PC-3 (cell line): ENCODE data around the gene NRN1. TPM values are rescaled to one million over a fixed set of nuclear protein-coding genes. Genes with fewer than 3 reads are reported as not detected.

Experiments used
- ATAC-seq: fragments of 200-7000 bp; cut with Tn5 transposase; 2 replicates; pipeline ENCODE4 v1.9.1; 2020; ENCODE audit warnings: mild to moderate bottlenecking, moderate library complexity
- BruUV-seq: library from RNA; stranded (reverse); fragments of 400-500 nt; replicated peaks from 2 replicates; lab custom pipeline; 2021; lab: Mats Ljungman, UMichigan
- CTCF ChIA-PET: fragments of 300-600 bp; sonication (Branson Sonifier 250); formaldehyde crosslinking; loops from one replicate; lab custom pipeline; 2022; ENCODE audit warnings: antibody characterized with exemption; lab: Charles Lee
- POLR2A ChIA-PET: fragments of 300-600 bp; sonication (Branson Sonifier 250); formaldehyde crosslinking; loops from one replicate; lab custom pipeline; 2022; ENCODE audit warnings: antibody characterized with exemption; ENCODE audit not compliant: unreplicated experiment; lab: Charles Lee
- DNase-seq: peaks from one replicate; pipeline ENCODE4 v3.0.0-alpha.2; 2015
- H2AFZ ChIP-seq: fragments of 300-600 bp; sonication (generic); 2 replicates; pipeline ENCODE4 v1.6.0; 2016; ENCODE audit warnings: antibody characterized with exemption, low read length
- H3F3A ChIP-seq: fragments of 300-600 bp; sonication (generic); one replicate; pipeline ENCODE4 v1.6.0; 2017; ENCODE audit warnings: antibody characterized with exemption, low read length, control low read depth, mild to moderate bottlenecking; ENCODE audit not compliant: unreplicated experiment
- H3K27ac ChIP-seq: fragments of 300-600 bp; sonication (generic); 2 replicates; pipeline ENCODE4 v1.5.1; 2016; ENCODE audit warnings: mild to moderate bottlenecking, low read length
- H3K27me3 ChIP-seq: fragments of 300-600 bp; sonication (generic); 2 replicates; pipeline ENCODE4 v1.6.1; 2016; ENCODE audit warnings: low read length, mixed read lengths
- H3K36me3 ChIP-seq: fragments of 300-600 bp; sonication (generic); 2 replicates; pipeline ENCODE4 v1.6.1; 2016; ENCODE audit warnings: low read depth, mixed run types, low read length, mixed read lengths
- H3K4me1 ChIP-seq: fragments of 300-600 bp; sonication (generic); 2 replicates; pipeline ENCODE4 v1.5.1; 2016; ENCODE audit warnings: low read length; ENCODE audit not compliant: insufficient read depth
- H3K4me2 ChIP-seq: fragments of 300-600 bp; sonication (generic); 2 replicates; pipeline ENCODE4 v1.6.0; 2016; ENCODE audit warnings: low read length
- H3K4me3 ChIP-seq: fragments of 300-600 bp; sonication (generic); 2 replicates; pipeline ENCODE4 v1.5.1; 2016; ENCODE audit warnings: mild to moderate bottlenecking, low read length, mixed read lengths
- H3K79me2 ChIP-seq: fragments of 300-600 bp; sonication (generic); 2 replicates; pipeline ENCODE4 v1.6.1; 2017; ENCODE audit warnings: low read length, mixed read lengths
- H3K9ac ChIP-seq: fragments of 300-600 bp; sonication (generic); 2 replicates; pipeline ENCODE4 v1.6.0; 2016; ENCODE audit warnings: mild to moderate bottlenecking, low read length
- H3K9me2 ChIP-seq: fragments of 300-600 bp; sonication (generic); replicated peaks from 2 replicates; pipeline ENCODE4 v1.6.1; 2016; ENCODE audit warnings: mixed run types, low read length, mixed read lengths
- H3K9me3 ChIP-seq: fragments of 300-600 bp; sonication (generic); 2 replicates; pipeline ENCODE4 v1.6.1; 2016; ENCODE audit warnings: low read length, mixed read lengths
- H4K20me1 ChIP-seq: fragments of 300-600 bp; sonication (generic); 2 replicates; pipeline ENCODE4 v1.6.1; 2016; ENCODE audit warnings: low read length, mixed read lengths
- EZH2 ChIP-seq: fragments of 300-600 bp; sonication (generic); IDR thresholded peaks from one replicate; pipeline ENCODE4 v1.6.1; 2017; ENCODE audit warnings: antibody characterized with exemption, mild to moderate bottlenecking, low read length; ENCODE audit not compliant: unreplicated experiment
- EZH2phosphoT487 ChIP-seq: fragments of 300-600 bp; sonication (generic); IDR thresholded peaks from 2 replicates; pipeline ENCODE4 v1.6.1; 2018; ENCODE audit warnings: mild to moderate bottlenecking, antibody characterized with exemption, low read length, borderline replicate concordance
- intact Hi-C: fragments of 100-400 bp; cut with micrococcal nuclease; formaldehyde crosslinking; loops from 2 replicates; pipeline ENCODE4 v1.9.0; 2023
- total RNA-seq: library from RNA; depleted of rRNA; stranded (reverse); fragments of >200 nt; gene quantifications from 2 replicates; pipeline ENCODE4 v1.2.3, GENCODE V29; 2014
- TF ChIP-seq, protein P1 (sequence below): fragments of 300-600 bp; sonication (generic); conservative IDR thresholded peaks from 2 replicates; pipeline ENCODE4 v1.5.1; 2017; ENCODE audit warnings: antibody characterized with exemption, low read depth, mild to moderate bottlenecking, low read length

Gene NRN1
- total RNA-seq, 1 experiment from 2014 or later = not detected

DNA sequence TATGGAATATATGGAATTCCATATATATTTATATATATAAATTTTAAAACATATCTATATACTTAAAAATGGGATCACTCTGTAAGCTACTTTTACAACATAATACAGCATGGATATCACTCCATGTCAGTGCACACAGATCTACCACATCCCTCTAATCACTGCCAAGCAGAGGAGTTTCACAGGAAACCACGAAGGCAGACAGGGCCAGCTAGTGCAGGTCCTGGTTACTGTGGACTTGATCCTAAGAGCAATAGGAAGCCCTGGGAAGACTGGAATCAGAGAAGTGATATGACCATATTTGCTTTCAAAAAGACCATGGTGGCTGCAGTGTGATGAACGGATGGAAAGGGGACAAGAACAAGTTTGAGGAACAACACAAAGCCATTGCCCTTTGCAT is 40.0 kb upstream of the NRN1 start:
- intact Hi-C loops = no loop called here
- Histone ChIP-seq H3K9ac (no peak overlapping the region), H2AFZ (no peak overlapping the region), H3K4me2 (no peak overlapping the region), H3K9me2 (no peaks in the 10 kb centered on the region), H3K27me3 (peaks cover 17% of the 10 kb centered on the region), H3K4me3 (no peak overlapping the region), H3K79me2 (no peaks in the 10 kb centered on the region), H3K9me3 (no peaks in the 10 kb centered on the region), H4K20me1 (no peaks in the 10 kb centered on the region), H3F3A (no peaks in the 10 kb centered on the region), H3K27ac (no peak overlapping the region), H3K36me3 (no peaks in the 10 kb centered on the region), H3K4me1 (no peaks in the 10 kb centered on the region)
- BruUV-seq = no TSS peak
- no peak for DNase-seq
- no peak for ATAC-seq
- POLR2A ChIA-PET = no interaction called here
- CTCF ChIA-PET = no interaction called here
- TF ChIP-seq EZH2phosphoT487 (no peak), EZH2 (no peak)
- TF ChIP-seq, protein P1, sequence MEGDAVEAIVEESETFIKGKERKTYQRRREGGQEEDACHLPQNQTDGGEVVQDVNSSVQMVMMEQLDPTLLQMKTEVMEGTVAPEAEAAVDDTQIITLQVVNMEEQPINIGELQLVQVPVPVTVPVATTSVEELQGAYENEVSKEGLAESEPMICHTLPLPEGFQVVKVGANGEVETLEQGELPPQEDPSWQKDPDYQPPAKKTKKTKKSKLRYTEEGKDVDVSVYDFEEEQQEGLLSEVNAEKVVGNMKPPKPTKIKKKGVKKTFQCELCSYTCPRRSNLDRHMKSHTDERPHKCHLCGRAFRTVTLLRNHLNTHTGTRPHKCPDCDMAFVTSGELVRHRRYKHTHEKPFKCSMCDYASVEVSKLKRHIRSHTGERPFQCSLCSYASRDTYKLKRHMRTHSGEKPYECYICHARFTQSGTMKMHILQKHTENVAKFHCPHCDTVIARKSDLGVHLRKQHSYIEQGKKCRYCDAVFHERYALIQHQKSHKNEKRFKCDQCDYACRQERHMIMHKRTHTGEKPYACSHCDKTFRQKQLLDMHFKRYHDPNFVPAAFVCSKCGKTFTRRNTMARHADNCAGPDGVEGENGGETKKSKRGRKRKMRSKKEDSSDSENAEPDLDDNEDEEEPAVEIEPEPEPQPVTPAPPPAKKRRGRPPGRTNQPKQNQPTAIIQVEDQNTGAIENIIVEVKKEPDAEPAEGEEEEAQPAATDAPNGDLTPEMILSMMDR = no peak

DNA sequence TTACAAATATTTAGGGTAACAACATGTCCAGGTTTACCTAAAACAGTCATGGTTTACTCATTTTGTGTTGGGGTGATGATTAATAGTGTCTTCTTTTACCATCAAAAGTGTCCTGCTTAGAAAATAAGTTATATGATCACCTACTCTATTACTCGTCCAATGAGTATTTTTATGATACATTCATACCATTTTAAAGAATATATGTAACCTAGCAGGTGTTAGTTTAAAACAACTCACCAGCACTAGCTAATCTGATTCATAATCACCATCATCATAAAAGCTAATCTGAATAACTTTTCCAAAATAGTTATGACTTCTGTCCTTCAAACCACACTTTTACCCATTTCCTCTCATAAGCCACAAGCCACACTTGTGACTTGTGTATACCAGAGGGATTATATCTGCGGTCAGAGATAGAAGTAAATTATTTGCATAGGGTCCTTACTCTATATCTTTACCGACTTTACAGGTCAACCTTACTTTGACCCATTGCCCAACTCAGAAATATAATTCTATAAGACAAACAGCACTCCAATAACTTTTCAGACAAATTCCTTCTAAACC is 33.3 kb upstream of the NRN1 start:
- CTCF ChIA-PET = no interaction called here

DNA sequence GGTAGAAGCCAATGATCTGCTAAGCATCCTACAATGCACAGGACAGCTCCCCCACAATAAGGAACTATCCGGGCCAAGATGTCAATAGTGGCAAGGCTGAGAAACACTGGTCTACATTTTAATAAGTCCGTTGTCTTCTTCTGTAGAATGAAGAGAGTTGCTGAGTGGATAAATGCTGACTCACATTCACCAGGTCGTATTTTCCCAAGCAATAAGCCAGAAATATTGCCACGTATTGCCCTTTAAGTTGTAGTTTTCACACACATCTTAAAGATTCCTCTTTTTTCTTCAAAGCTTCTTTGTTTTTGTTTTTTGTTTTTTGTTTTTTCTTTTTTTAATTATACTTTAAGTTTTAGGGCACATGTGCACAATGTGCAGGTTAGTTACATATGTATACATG is 30.5 kb upstream of the NRN1 start:
- ChIA-PET POLR2A (no interaction called here), CTCF (no interaction called here)
- H3K79me2 ChIP-seq = no peaks in the 10 kb centered on the region
- H3K9me2 ChIP-seq = no peaks in the 10 kb centered on the region
- H3K36me3 ChIP-seq = no peaks in the 10 kb centered on the region
- intact Hi-C loops = no loop called here
- no peak overlapping the region for H2AFZ ChIP-seq
- no peak overlapping the region for H3K4me3 ChIP-seq
- H3K4me1 ChIP-seq = no peaks in the 10 kb centered on the region
- no peaks in the 10 kb centered on the region for H3K9me3 ChIP-seq
- BruUV-seq = no TSS peak
- no peaks in the 10 kb centered on the region for H4K20me1 ChIP-seq
- 0 out of 2 replicates have a peak, but pooled peaks cover 8% of the 10 kb centered on the region for H3K27me3 ChIP-seq
- H3K4me2 ChIP-seq = no peak overlapping the region
- no peaks in the 10 kb centered on the region for H3F3A ChIP-seq
- DNase-seq = no peak
- H3K9ac ChIP-seq = no peak overlapping the region
- no peak for TF ChIP-seq EZH2
- H3K27ac ChIP-seq = no peak overlapping the region
- no peak for ATAC-seq

More for the DNA sequence above, 33.3 kb upstream of the NRN1 start:
- BruUV-seq = no TSS peak
- POLR2A ChIA-PET = no interaction called here
- Histone ChIP-seq H3K4me1 (no peaks in the 10 kb centered on the region), H3K9me3 (no peaks in the 10 kb centered on the region), H3K4me2 (no peak overlapping the region), H3K36me3 (no peaks in the 10 kb centered on the region), H3F3A (no peaks in the 10 kb centered on the region), H3K27me3 (0 out of 2 replicates have a peak, but pooled peaks cover 8% of the 10 kb centered on the region), H3K9ac (no peak overlapping the region), H3K79me2 (no peaks in the 10 kb centered on the region), H2AFZ (no peak overlapping the region), H3K9me2 (no peaks in the 10 kb centered on the region), H3K27ac (no peak overlapping the region), H3K4me3 (no peak overlapping the region), H4K20me1 (no peaks in the 10 kb centered on the region)
- intact Hi-C loops = no loop called here
- no peak for ATAC-seq
- DNase-seq = no peak
- TF ChIP-seq, protein P1 = no peak
- no peak for TF ChIP-seq EZH2phosphoT487
- TF ChIP-seq EZH2 = no peak
